HPDE6-E6E7 (cell line): ENCODE measurements around the gene ASCC3.

Experiments used
- DNase-seq: peaks from one replicate; pipeline ENCODE4 v3.0.0; 2011; ENCODE audit warnings: missing footprints; ENCODE audit errors: extremely low spot score

ASCC3 gene

DNA sequence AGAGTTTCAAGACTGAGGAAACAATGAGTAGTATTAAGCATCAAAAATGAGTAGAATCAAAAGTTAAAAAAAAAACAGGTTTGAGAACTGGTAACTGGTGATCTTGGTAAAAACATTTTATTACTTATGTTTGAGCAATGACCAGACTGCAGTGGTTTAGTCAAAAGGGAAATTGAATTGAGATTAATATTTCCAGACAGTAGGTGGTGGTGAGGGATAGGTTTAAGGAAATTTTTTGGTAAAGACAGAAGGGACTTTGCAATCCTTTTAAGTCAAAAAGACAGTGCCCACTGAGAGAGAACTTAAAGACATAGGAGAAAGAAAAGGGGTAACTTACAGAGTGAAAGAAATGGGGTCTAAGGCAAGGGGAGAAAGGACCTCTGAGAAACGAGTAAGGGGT is 156.9 kb downstream of the ASCC3 start:
- no peak for DNase-seq

DNA sequence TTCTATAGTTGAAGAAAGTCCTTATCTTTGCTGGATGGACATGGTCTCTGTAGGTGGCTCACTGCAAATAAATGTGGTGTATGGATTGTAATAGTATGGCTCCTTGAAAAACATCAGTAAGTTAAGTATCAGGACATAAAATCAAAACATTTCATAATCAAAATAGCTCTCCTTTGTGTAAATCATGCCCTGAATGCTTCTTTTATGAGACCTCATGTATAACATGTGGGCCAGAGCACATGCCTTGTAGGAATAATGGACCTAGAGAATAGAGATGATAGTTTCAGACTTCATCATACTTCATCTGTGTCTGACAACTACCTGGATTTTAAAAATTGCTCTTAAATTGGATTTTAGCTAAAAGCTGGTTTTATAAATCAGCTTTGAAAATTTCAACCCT is 159.9 kb downstream of the ASCC3 start:
- DNase-seq: no peak

DNA sequence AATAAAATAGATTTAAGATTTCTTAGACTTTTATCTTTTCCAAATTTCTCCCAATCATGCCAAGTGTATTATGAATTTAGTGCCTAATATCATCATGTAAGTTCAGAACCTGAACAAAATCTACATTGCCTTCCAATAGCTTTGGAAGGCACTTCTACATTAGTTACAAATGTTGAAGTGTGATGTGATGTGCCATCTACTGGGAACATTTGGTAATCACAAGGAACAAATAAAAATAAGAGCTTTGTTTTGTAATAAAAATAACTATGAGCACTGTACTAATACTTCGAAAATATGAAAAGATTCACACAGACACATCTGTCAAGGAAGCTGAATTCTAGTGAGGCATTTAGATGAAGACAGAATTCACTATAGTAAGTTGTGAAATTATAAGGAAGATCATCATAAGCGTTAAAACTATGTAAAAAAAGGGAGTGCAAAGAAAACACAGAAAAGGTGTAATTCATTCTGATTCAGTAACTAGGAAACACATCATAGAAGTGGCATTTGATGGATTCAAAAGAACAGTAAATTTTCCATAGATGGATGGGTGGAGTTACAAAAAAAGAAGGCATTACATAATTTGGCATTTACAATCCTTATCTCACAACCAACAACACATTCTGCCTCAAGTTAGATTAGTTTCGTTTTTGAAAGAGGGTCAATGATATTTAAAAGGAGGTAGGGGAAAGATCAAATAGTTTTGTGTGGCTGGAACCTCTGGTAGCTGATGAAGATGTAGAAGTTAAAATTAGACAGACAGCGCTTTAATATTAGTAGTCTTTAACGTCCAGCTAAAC is 161.0 kb downstream of the ASCC3 start:
- no peak for DNase-seq

DNA sequence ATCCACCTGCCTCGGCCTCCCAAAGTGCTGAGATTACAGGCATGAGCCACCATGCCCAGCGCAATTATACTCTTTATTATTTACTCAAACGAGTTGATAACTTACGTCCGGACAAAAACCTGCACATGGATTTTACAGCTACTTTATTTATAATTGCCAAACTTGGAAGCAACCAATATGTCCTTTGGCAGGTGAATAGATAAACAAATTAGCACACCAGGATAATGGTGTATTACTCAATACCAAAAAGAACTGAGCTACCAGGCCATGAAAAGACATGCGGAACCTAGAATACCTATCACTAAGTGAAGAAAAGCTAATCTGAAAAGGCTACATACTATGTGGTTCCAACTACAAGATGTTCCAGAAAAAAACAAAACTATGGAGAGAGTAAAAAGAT is 168.1 kb downstream of the ASCC3 start:
- DNase-seq: no peak

DNA sequence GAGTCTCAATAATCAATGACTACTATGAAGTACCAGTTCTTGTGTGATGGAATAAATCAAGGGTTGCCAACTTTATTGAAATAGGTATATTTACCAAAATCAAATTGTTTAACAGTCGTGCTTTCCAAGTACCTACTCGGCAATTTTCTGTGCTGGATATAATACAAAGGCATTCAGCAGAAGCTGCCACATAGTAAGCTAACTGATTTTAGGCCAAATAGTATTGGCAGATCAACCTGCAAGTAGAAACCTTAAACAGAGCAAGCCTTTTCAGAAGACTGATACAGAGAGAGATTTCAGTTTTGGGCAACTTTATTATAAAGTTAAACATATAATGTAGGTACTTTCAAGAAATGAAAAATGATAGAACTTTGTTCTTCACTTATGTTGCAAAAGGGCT is 174.6 kb downstream of the ASCC3 start:
- DNase-seq: no peak

DNA sequence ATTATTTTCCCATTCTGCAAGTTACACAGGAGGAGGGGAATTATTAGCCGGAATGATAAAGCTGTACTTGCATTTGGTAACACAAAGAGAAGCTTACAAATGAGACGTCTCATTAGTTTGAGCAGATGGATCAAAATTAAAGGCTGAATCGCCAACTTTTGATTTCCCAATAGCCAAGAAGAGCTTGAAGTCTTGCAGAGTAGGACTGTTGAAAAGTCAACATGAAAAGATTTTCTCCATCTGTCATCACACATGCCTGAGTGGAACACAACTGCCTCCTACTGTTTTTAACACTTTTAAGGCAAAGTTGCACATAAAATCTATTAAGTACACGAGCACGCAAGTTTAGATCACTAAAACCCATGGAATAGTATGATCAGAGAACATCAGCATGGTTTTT is 176.2 kb downstream of the ASCC3 start:
- DNase-seq: no peak

DNA sequence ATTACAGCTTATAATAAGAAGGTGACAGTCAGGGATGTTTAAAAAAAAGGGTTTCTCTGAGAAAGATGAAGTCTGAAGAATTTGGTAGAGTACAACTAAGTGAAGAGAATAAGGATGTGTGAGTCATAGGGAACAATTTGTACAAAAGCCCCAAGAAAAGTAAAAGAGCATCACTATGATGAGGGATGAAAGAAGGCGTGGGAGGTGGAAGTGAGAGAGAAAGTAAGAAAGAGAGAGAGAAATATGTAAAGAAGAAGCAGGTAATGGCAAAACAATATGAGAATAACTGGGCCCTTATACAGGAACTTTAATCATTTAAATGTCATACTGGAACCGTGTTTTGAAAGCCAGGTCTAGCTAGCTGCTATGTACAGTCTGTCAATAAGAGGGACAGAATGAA is 179.4 kb downstream of the ASCC3 start:
- no peak for DNase-seq

DNA sequence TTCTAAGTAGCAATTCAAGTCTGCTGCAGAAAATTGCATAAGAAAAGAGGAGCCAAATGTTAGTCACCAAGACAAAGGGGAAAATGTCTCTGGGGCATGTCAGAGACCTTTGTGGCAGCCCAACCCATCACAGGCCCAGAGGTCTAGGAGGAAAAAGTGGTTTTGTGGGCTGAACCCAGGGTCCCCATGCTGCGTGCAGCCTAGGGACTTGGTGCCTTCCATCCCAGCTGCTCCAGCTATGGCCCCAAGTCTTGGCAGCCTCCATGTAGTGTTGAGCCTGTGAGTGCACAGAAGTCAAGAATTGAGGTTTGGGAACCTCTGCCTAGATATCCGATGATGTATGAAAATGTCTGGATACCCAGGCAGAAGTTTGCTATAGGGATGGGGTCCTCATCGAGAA is 181.1 kb downstream of the ASCC3 start:
- no peak for DNase-seq

DNA sequence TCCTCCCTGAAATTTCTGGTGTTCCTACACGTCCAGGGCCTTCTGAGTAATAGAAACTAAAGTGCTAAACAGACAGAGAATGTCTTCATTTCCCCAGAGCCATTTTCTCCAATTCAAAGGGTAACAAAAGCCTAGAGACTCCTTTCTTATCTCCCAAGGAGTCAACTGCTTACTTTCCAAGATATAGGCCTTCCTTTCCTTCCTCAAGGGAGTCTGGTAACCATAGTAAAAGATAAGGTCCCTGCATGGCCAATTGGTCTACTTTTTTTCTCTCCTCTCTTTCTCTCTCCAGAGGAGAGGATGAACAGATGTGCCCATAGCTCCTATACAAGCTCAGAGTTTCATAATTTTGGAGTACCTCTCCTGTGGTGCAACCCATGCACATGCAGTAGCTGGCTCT is 185.7 kb downstream of the ASCC3 start:
- DNase-seq: no peak

DNA sequence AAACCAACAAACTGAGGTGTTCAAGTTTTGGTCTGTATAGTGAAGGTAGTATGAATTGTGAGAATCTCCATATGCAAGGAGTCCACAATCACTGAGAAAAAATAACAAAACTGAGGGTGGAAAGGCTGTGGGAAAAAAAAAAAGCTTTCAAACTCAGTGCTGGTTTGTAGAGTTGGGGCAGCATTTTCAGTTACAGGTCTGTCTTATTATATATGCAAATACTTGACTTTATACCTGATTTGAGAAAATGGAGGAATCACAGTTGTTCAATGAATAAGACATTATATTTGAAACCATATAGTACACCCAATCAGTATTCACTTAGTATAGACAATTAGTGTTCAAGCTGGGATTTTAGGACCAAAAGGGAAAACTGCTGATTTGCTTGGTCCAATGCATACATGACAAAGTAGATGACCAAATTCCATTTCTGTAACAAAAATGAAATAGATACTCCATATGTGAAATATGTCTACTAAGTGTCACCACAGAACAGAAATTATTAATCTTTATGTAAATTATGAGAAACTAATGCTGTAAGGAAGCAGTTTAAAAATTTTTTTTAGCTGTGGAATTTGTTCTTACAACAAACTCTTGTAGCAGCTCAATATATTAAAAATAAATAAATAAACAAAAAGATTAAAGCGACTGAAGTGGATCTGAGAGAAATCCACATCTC is 187.7 kb downstream of the ASCC3 start:
- no peak for DNase-seq

DNA sequence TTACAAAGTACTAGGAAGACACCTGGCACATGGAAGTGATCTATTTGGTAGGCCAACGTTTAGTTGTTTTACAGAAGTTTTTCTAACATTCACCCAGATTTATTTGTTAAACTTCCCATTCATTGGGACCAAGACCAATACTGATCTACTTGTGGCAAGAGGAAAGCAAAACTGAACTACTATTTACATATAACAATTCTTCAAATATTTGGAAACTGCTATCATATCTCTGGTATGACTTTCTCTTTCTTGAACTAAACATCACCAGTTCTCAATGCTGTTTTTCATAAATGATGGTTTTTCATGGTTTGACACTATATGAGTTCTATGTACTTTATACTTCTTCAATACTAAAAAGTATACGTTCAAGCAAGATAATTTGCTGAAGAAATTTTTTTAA is 189.2 kb downstream of the ASCC3 start:
- no peak for DNase-seq

DNA sequence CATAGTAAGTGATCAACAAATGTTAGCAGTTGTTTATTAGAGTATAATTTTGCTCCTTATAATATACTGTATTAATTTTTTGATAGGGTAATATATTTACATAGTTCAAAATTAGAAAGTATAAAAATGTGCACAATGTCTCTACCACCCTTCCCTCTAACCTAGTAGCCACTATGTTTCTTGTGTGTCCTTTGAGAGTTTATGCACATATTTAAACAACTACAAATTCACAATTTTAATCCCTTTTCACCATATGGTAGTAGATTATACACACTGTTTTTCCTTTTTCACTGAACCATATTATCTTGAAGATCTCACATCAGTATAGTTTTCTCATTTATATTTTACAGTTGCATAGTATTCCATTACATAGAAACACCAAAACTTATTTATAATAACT is 194.9 kb downstream of the ASCC3 start:
- DNase-seq: no peak

DNA sequence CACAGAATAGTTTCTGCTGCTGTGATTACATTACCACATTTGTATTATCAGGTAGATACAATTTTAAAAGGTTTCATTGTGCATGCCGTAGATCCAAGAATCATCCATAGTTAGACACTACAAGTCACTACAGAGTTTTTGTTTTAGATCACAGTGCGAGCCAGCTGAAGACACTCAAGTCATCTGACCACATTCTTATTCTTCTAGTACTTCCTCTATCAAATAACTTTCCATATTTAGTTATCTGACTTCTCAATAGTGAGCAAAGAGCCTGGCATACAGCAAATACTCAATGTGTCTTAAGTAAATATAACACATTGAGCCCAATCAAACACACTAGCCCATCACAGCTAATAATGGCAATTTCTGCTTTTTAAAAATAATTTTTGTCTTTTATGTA is 195.4 kb downstream of the ASCC3 start:
- DNase-seq: no peak

DNA sequence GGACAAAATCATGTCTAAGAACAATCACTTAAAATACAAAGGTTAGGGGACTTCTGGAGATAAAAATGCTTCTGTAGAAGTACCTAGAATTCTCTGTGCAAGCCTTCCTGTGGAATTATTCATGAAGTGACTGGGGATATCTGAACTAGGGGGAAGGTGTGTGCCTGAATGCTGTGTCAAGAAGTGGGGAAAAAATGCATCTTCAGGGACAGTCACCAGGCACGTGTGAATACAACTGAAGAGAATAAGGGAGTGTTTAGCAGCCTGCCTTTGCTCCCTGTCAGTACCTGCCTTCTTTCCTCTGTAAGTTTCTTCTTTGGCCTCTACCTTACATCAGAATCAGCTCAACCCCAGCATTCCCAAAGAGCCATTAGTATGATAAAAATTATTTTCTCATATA is 201.0 kb downstream of the ASCC3 start:
- no peak for DNase-seq

DNA sequence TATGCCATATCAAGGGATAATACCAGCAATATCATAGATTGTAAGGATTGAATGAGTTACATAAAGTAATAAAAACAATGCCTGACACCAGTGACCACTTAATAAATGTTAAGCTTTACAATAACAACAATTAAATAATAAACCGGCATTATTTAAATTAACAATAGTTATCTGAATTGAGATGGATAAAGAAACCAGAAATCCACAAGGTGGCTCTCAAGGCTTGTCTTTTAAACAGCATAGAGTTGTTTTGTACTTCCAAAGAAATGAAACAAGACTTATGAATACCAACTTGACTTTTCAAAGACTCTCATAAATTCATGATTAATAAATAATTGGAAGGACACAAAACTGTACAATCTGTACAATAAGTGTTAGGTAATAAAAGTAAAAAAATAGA is 203.1 kb downstream of the ASCC3 start:
- no peak for DNase-seq

DNA sequence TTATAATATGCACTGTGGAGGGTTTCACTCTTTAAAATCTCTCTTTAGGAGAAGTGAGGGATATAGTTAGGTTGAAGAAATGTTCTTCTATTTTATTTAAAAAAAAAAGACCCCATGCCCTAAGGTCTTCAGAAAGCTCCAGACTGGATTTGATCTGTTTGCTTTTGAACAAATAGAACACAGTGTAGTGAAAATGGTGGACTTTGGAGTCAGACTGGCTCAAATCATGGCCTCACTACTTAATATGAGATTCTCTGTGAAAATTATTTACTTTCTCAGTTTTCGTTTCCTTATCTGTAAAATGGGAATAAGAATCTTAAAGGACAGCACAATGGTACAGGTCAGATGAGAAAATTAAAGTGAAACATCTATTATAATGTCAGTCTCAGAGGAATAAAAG is 203.9 kb downstream of the ASCC3 start:
- no peak for DNase-seq

DNA sequence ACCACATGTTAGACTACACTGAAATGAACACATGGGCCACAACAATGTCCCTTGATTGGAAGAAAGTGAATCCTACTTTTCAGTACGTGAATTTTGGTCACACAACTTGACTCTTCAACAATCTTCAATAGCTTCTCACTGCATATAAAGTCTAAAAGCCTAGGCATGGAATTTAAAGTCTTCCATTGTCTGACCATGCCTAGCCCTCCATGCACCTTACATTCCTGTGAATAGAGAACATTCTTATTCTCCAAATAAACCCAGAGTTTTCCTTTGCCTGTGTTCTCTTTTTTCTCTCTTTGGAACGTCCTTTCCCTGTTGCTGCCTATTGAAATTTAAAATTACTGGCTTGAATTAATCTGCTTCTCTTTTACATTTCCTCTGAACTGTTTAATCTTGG is 207.5 kb downstream of the ASCC3 start:
- no peak for DNase-seq

DNA sequence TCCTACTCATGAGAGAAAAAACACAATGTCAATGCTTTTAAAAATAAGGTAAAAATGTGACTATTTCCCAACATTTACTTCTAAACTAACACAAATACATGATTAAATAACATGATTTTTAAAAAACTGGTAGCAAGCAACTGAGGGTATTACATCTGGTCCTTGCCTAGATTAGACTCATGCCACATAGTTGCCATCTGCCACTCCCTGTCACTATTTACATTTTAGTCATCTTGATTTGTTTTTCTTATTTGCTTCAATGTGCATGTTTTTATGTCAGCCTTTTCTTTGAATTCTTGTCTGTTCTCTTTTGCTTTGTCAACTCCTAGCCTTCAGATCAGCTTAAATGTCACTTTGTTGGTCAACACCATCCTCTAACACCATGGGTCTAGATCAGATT is 209.4 kb downstream of the ASCC3 start:
- DNase-seq: no peak

DNA sequence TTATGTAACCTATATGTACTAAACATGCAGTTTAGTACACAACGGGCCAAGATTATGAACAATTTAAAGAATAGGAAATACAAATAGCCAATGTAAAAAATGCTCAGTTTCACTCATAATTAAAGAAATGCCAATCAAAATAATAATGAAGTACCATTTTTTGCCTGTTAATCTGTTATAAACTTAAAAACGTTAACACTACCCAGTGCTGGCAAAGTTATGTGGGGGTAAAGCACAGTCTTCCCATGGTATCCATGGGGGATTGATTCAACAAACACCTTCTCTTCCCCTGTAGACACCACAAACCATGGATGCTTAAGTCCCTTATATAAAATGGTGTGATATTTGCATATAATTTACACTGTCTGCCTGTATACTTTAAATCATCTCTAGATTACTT is 211.1 kb downstream of the ASCC3 start:
- no peak for DNase-seq

DNA sequence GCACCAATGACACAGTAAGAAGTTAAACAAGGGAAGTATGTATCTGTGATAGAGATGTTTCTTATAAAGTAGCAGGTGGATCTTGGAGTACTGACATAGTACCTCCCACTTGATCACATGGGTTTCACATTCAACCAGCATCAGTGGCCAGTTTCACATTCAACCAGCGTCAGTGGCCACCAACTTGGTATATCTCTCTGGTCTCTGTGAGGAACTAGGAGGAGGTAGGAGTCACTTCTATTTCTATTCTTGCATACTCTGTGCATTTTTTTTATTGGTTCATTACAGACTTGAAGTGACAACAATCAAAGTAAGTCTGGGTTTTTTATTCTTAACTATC is 216.1 kb downstream of the ASCC3 start:
- DNase-seq: no peak

DNA sequence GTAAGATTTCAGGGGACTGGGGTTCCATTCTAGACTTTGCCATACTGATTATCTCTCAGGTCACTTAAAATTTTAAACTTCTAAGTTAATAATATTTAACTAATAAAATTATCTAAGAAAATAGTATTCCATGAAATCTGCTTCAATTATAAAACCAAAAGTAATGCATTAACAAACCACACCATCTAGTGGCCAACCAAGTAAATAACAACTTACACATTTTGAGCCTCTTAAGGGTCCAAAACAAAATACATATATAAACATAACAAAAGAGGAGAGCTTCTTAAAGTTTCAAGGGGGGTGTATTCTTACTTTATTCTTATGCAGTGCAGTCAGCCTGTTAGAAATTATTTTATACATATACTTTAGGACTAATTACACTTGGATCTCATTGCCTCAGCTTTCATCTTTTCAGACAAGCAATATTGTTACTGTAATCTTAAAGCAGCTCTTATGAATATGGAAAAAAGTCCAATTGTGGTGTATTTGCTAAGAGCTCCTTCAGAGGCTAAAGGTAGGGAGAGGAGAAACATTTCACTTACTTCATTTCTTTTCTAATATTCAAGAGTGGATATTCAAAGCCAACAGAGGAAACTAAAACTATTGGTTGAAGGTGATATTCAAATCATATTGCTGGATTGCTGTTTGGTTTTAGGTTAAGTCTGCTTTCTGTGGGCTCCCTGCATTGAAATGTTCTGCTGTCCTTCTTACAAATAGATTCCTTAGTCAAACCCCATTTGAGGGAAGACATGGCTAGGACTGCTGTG is 216.7 kb downstream of the ASCC3 start:
- no peak for DNase-seq

DNA sequence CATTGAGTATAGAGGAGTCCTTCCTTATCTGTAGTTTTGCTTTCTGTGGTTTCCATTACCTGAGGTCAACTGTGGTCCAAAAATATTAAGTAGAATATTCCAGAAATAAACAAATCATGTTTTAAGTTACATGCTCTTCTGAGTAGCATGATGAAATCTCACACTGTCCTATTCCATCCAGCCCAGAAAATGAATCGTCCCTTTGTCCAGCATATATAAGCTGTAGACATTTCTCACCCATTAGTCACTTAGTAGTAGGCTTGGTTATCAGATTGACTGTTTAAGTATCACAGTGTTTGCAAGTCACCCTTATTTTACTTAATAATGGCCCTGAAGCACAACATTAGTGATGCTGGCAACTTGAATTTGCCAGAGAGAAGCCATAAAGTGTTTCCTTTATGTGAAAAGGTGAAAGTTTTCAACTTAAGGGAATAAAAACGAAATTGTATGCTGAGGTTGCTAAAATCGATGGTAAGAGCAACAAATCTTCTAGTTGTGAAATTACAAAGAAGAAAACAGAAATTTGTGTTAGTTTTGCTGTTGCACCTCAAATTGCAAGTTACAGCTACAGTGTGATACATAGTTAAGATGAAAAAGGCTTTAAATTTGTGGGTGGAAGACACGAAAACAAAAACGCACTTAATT is 217.8 kb downstream of the ASCC3 start:
- no peak for DNase-seq

DNA sequence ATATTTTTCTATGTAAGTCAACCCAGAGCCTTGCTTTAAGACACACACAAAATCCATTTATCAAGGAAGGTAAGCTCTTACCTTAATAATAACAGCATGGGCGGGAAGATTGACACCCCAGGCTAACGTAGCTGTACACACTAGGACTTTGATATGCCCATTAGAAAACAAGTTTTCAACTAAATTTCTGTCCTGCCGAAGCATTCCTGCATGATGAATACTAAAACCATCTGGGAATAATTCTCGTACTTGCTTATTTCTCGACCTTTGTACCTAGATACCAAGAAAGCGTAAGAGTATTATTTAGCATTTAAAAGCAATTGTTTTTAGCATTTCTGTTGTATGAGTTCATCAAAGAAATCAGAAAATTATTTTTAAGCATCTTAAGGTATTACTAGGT is 218.9 kb downstream of the ASCC3 start:
- DNase-seq: no peak
